Astrocyte (in vitro differentiated cells and primary cell): Measurements from ENCODE around the gene STK32B. TPM values are rescaled to one million over a fixed set of nuclear protein-coding genes. Genes with fewer than 3 reads are reported as not detected.
"Not testable (repeated sequence)": the region's sequence is repeated elsewhere in the genome, so short reads cannot be mapped to it uniquely, and the experiment has no call there.

ENCODE experiments used
- DNase-seq: peaks from one replicate; pipeline ENCODE4 v3.0.0-alpha.2; 2010; ENCODE audit warnings: low read depth
- FAIRE-seq: peaks from 2 replicates; lab custom pipeline; 2011; peaks lifted over from hg19 to GRCh38; lab: Jason Lieb, UNC
- H2AFZ ChIP-seq: 2 replicates; pipeline ENCODE4 v1.6.0; 2012; ENCODE audit warnings: low read depth, low read length, inconsistent platforms
- H3K27ac ChIP-seq: 2 replicates; pipeline ENCODE4 v1.5.1; 2011; ENCODE audit warnings: low read depth, low read length, inconsistent platforms
- H3K27me3 ChIP-seq: 2 replicates; pipeline ENCODE4 v1.6.0; 2011; ENCODE audit warnings: low read length, inconsistent platforms; ENCODE audit not compliant: insufficient read depth
- H3K36me3 ChIP-seq: 2 replicates; pipeline ENCODE4 v1.5.1; 2011; ENCODE audit warnings: low read length, inconsistent platforms; ENCODE audit not compliant: insufficient read depth
- H3K4me1 ChIP-seq: 2 replicates; pipeline ENCODE4 v1.5.1; 2011; ENCODE audit warnings: low read length, inconsistent platforms; ENCODE audit not compliant: insufficient read depth
- H3K4me2 ChIP-seq: 2 replicates; pipeline ENCODE4 v1.6.0; 2012; ENCODE audit warnings: low read length, inconsistent platforms
- H3K4me3 ChIP-seq: 2 replicates; pipeline ENCODE4 v1.5.1; 2011; ENCODE audit warnings: low read depth, mild to moderate bottlenecking, low read length, inconsistent platforms; ENCODE audit not compliant: insufficient read depth
- H3K79me2 ChIP-seq: 2 replicates; pipeline ENCODE4 v1.6.0; 2012; ENCODE audit warnings: mild to moderate bottlenecking, low read length, inconsistent platforms; ENCODE audit not compliant: insufficient read depth
- H3K9ac ChIP-seq: 2 replicates; pipeline ENCODE4 v1.6.0; 2012; ENCODE audit warnings: mild to moderate bottlenecking, low read length, inconsistent platforms
- H3K9me3 ChIP-seq: 2 replicates; pipeline ENCODE4 v1.5.1; 2012; ENCODE audit warnings: low read depth, mild to moderate bottlenecking, low read length, inconsistent platforms; ENCODE audit not compliant: insufficient read depth
- H4K20me1 ChIP-seq: 2 replicates; pipeline ENCODE4 v1.6.0; 2012; ENCODE audit warnings: low read length, inconsistent platforms; ENCODE audit not compliant: insufficient read depth
- H3K27ac Mint-ChIP-seq: one replicate; pipeline ENCODE4 v1.8.0; 2021; ENCODE audit warnings: mild to moderate bottlenecking, mixed read lengths; ENCODE audit not compliant: unreplicated experiment
- H3K27me3 Mint-ChIP-seq: one replicate; pipeline ENCODE4 v1.8.0; 2021; ENCODE audit warnings: low read depth, mixed read lengths; ENCODE audit not compliant: unreplicated experiment
- H3K36me3 Mint-ChIP-seq: one replicate; pipeline ENCODE4 v1.8.0; 2021; ENCODE audit warnings: low read depth, mixed read lengths; ENCODE audit not compliant: unreplicated experiment
- H3K4me1 Mint-ChIP-seq: one replicate; pipeline ENCODE4 v1.8.0; 2021; ENCODE audit warnings: low read depth, mixed read lengths; ENCODE audit not compliant: unreplicated experiment
- H3K4me3 Mint-ChIP-seq: one replicate; pipeline ENCODE4 v1.8.0; 2021; ENCODE audit warnings: mild to moderate bottlenecking, moderate library complexity, mixed read lengths; ENCODE audit not compliant: unreplicated experiment
- H3K9me3 Mint-ChIP-seq: one replicate; pipeline ENCODE4 v1.8.0; 2021; ENCODE audit warnings: mild to moderate bottlenecking, mixed read lengths; ENCODE audit not compliant: unreplicated experiment
- CTCF ChIP-seq: IDR thresholded peaks from 2 replicates; pipeline ENCODE4 v1.5.1; 2011; ENCODE audit warnings: low read depth, mild to moderate bottlenecking, inconsistent platforms, low read length, moderate library complexity; ENCODE audit not compliant: insufficient read depth
- EZH2 ChIP-seq: IDR thresholded peaks from 2 replicates; pipeline ENCODE4 v1.6.1; 2012; ENCODE audit warnings: mild to moderate bottlenecking, low read length, inconsistent platforms; ENCODE audit not compliant: insufficient read depth
- total RNA-seq: library from RNA; stranded (reverse); gene quantifications from 2 replicates; pipeline ENCODE4 v1.2.1, GENCODE V29; 2021

The STK32B gene
- total RNA-seq, 1 donor from 2014 or later: 2.9 TPM

GRCh38 chr4:5276475-5277075, 225.3 kb downstream of the STK32B start:
- H3K4me3 Mint-ChIP-seq: no peak overlapping the region

GRCh38 chr4:5277079-5277478, 225.8 kb downstream of the STK32B start:
- H3K4me3 Mint-ChIP-seq: no peak overlapping the region
- DNase-seq: no peak
- H3K27ac ChIP-seq: no peak overlapping the region
- no peaks in the 10 kb centered on the region for H4K20me1 ChIP-seq
- H3K4me2 ChIP-seq: no peak overlapping the region
- no peak overlapping the region for H2AFZ ChIP-seq
- H3K4me3 ChIP-seq: no peak overlapping the region
- H3K27me3 Mint-ChIP-seq: peaks cover 2% of the 10 kb centered on the region
- H3K4me1 Mint-ChIP-seq: no peaks in the 10 kb centered on the region
- H3K9ac ChIP-seq: no peak overlapping the region
- TF ChIP-seq CTCF (no peak), EZH2 (no peak)
- no peaks in the 10 kb centered on the region for H3K36me3 ChIP-seq
- no peaks in the 10 kb centered on the region for H3K36me3 Mint-ChIP-seq
- no peak for FAIRE-seq
- H3K4me1 ChIP-seq: no peaks in the 10 kb centered on the region
- no peaks in the 10 kb centered on the region for H3K27me3 ChIP-seq
- H3K9me3 ChIP-seq: no peaks in the 10 kb centered on the region
- H3K9me3 Mint-ChIP-seq: peaks cover 5% of the 10 kb centered on the region
- no peaks in the 10 kb centered on the region for H3K79me2 ChIP-seq
- H3K27ac Mint-ChIP-seq: no peak overlapping the region

More at GRCh38 chr4:5276475-5277075, 225.3 kb downstream of the STK32B start:
- no peak overlapping the region for H2AFZ ChIP-seq
- no peaks in the 10 kb centered on the region for H4K20me1 ChIP-seq
- H3K4me1 ChIP-seq: no peaks in the 10 kb centered on the region
- no peaks in the 10 kb centered on the region for H3K4me1 Mint-ChIP-seq
- no peaks in the 10 kb centered on the region for H3K79me2 ChIP-seq
- no peaks in the 10 kb centered on the region for H3K36me3 ChIP-seq
- H3K27ac ChIP-seq: no peak overlapping the region
- no peak overlapping the region for H3K9ac ChIP-seq
- H3K9me3 ChIP-seq: no peaks in the 10 kb centered on the region
- no peaks in the 10 kb centered on the region for H3K36me3 Mint-ChIP-seq
- H3K4me2 ChIP-seq: no peak overlapping the region
- H3K27ac Mint-ChIP-seq: no peak overlapping the region
- no peak for DNase-seq
- H3K27me3 Mint-ChIP-seq: peaks cover 2% of the 10 kb centered on the region
- H3K9me3 Mint-ChIP-seq: peaks cover 5% of the 10 kb centered on the region
- no peak for FAIRE-seq
- TF ChIP-seq EZH2 (no peak), CTCF (no peak)
- no peaks in the 10 kb centered on the region for H3K27me3 ChIP-seq
- H3K4me3 ChIP-seq: no peak overlapping the region

GRCh38 chr4:5278213-5278612, 226.9 kb downstream of the STK32B start:
- Histone ChIP-seq H3K4me3 (no peak overlapping the region), H3K36me3 (no peaks in the 10 kb centered on the region), H3K27me3 (no peaks in the 10 kb centered on the region), H2AFZ (no peak overlapping the region), H3K9me3 (no peaks in the 10 kb centered on the region), H4K20me1 (no peaks in the 10 kb centered on the region), H3K27ac (no peak overlapping the region), H3K4me2 (no peak overlapping the region), H3K9ac (no peak overlapping the region), H3K79me2 (no peaks in the 10 kb centered on the region), H3K4me1 (no peaks in the 10 kb centered on the region)
- DNase-seq (no peak), FAIRE-seq (no peak)
- Mint-ChIP-seq H3K36me3 (no peaks in the 10 kb centered on the region), H3K27me3 (peaks cover 2% of the 10 kb centered on the region), H3K27ac (no peak overlapping the region), H3K4me1 (no peaks in the 10 kb centered on the region), H3K4me3 (no peak overlapping the region), H3K9me3 (peaks cover 5% of the 10 kb centered on the region)
- TF ChIP-seq CTCF (no peak), EZH2 (no peak)

- H3K4me3 ChIP-seq, H3K79me2 ChIP-seq, H2AFZ ChIP-seq, H3K4me3 Mint-ChIP-seq, H3K27me3 ChIP-seq, H3K27ac ChIP-seq, H3K27ac Mint-ChIP-seq, H3K4me1 Mint-ChIP-seq, H3K9ac ChIP-seq, H3K4me1 ChIP-seq, H3K27me3 Mint-ChIP-seq, H3K36me3 Mint-ChIP-seq, H3K9me3 Mint-ChIP-seq, DNase-seq, H3K36me3 ChIP-seq, FAIRE-seq, H3K9me3 ChIP-seq, H4K20me1 ChIP-seq, H3K4me2 ChIP-seq: not testable (repeated sequence)
Observed at GRCh38 chr4:5280069-5280468, 228.8 kb downstream of the STK32B start.
